A549 treated with Hydrocortisone at 1 μM for 4 hours (cell line): ENCODE results near the gene ZNF77. TPM values are rescaled to one million over a fixed set of nuclear protein-coding genes. Genes with fewer than 3 reads are reported as not detected.

Experiments used
- total RNA-seq: library from RNA; stranded (reverse); fragments of 200-300 nt; extraction: Qiagen RNA extraction; gene quantifications from 5 replicates; pipeline ENCODE4 v1.2.3, GENCODE V29; 2022

The ZNF77 gene
- 1.5 to 1.8 TPM (median 1.6 TPM) in 5 replicates for total RNA-seq

GRCh38 chr19:2944775-2945574 lies at the start of gene ZNF77:
Gene ZNF77 (minus strand): TSS chr19:2944971. CDS start chr19:2944840, 131 bp downstream.

GRCh38 chr19:2977001-2977745 lies 32.4 kb upstream of the ZNF77 start, which contains the start of gene TLE6:
Gene TLE6 (plus strand): TSS chr19:2977564. CDS start chr19:2978234, 670 bp downstream.

GRCh38 chr19:2900296-2901252 lies 44.2 kb downstream of the ZNF77 start, which contains the start of gene ZNF57:
Gene ZNF57 (plus strand): TSS chr19:2900928. CDS start chr19:2901046, 118 bp downstream.

Other genes with a start within 250 kb of the ZNF77 start
- gene GNG7, start 242.3 kb downstream of the ZNF77 start, total RNA-seq, result 0.03 to 0.10 TPM (median 0.06 TPM) in 5 replicates
- gene DIRAS1, start 223.6 kb downstream of the ZNF77 start, total RNA-seq, result 3.3 to 4.5 TPM (median 3.7 TPM) in 5 replicates
- gene SLC39A3, start 205.0 kb downstream of the ZNF77 start, total RNA-seq, result 23.1 to 29.9 TPM (median 26.7 TPM) in 5 replicates
- 64.3 to 77.5 TPM (median 67.7 TPM) in 5 replicates for gene SGTA, start 161.7 kb downstream of the ZNF77 start, total RNA-seq
- 88.3 to 95.2 TPM (median 94.0 TPM) in 5 replicates for gene THOP1, start 159.5 kb downstream of the ZNF77 start, total RNA-seq
- gene ZNF554, start 125.1 kb downstream of the ZNF77 start, total RNA-seq, result 0.74 to 1.3 TPM (median 1.1 TPM) in 5 replicates
- gene ZNF555, start 103.5 kb downstream of the ZNF77 start, total RNA-seq, result 1.4 to 2.5 TPM (median 2.5 TPM) in 5 replicates
- gene ZNF556, start 77.6 kb downstream of the ZNF77 start, total RNA-seq, result 0.02 to 0.13 TPM (median 0.03 TPM) in 4 of 5 replicates, not detected in the other
- gene ZNF57, start 44.0 kb downstream of the ZNF77 start, total RNA-seq, result 3.1 to 3.6 TPM (median 3.3 TPM) in 5 replicates
- 3.5 to 5.9 TPM (median 4.5 TPM) in 5 replicates for gene TLE6, start 32.6 kb upstream of the ZNF77 start, total RNA-seq
- gene TLE2, start 84.3 kb upstream of the ZNF77 start, total RNA-seq, result 2.3 to 3.9 TPM (median 3.1 TPM) in 5 replicates
- 192 to 258 TPM (median 251 TPM) in 5 replicates for gene TLE5, start 117.5 kb upstream of the ZNF77 start, total RNA-seq
- gene GNA11, start 149.4 kb upstream of the ZNF77 start, total RNA-seq, result 31.4 to 35.6 TPM (median 33.3 TPM) in 5 replicates
- gene GNA15, start 191.1 kb upstream of the ZNF77 start, total RNA-seq, result 0.05 to 0.15 TPM (median 0.09 TPM) in 3 of 5 replicates, not detected in the others
- 0.06 to 0.22 TPM (median 0.12 TPM) in 4 of 5 replicates, not detected in the other for gene S1PR4, start 233.8 kb upstream of the ZNF77 start, total RNA-seq
- gene NCLN, start 241.0 kb upstream of the ZNF77 start, total RNA-seq, result 64.5 to 85.7 TPM (median 77.0 TPM) in 5 replicates